Central memory CD8-positive, alpha-beta T cell (primary cell): ENCODE results near the gene COPB2.

Experiments
- ATAC-seq: fragments of 150-1000 bp; cut with Tn5 transposase; replicated peaks from 2 replicates; pipeline ENCODE4 v1.10.0; 2022; ENCODE audit warnings: mild to moderate bottlenecking, moderate FRiP score, moderate number of reproducible peaks; ENCODE audit not compliant: poor library complexity, severe bottlenecking; ENCODE audit errors: extremely low read depth
- DNase-seq, 2 donors: peaks; one replicate each; pipeline ENCODE4 v3.0.0; 2021; ENCODE audit warnings: low spot score in 2 of 2
- H3K27ac Mint-ChIP-seq: one replicate; pipeline ENCODE4 v1.8.0; 2022; ENCODE audit warnings: low read depth, mild to moderate bottlenecking, moderate library complexity, mixed read lengths
- H3K27me3 Mint-ChIP-seq: one replicate; pipeline ENCODE4 v1.8.0; 2022; ENCODE audit warnings: mixed read lengths
- H3K36me3 Mint-ChIP-seq: one replicate; pipeline ENCODE4 v1.8.0; 2022; ENCODE audit warnings: mild to moderate bottlenecking, moderate library complexity, mixed read lengths; ENCODE audit not compliant: insufficient read depth
- H3K4me1 Mint-ChIP-seq: one replicate; pipeline ENCODE4 v1.8.0; 2022; ENCODE audit warnings: mixed read lengths
- H3K4me3 Mint-ChIP-seq: one replicate; pipeline ENCODE4 v1.8.0; 2022; ENCODE audit warnings: mild to moderate bottlenecking, moderate library complexity, mixed read lengths
- H3K9me3 Mint-ChIP-seq: one replicate; pipeline ENCODE4 v1.8.0; 2022; ENCODE audit warnings: mixed read lengths

COPB2 gene

DNA sequence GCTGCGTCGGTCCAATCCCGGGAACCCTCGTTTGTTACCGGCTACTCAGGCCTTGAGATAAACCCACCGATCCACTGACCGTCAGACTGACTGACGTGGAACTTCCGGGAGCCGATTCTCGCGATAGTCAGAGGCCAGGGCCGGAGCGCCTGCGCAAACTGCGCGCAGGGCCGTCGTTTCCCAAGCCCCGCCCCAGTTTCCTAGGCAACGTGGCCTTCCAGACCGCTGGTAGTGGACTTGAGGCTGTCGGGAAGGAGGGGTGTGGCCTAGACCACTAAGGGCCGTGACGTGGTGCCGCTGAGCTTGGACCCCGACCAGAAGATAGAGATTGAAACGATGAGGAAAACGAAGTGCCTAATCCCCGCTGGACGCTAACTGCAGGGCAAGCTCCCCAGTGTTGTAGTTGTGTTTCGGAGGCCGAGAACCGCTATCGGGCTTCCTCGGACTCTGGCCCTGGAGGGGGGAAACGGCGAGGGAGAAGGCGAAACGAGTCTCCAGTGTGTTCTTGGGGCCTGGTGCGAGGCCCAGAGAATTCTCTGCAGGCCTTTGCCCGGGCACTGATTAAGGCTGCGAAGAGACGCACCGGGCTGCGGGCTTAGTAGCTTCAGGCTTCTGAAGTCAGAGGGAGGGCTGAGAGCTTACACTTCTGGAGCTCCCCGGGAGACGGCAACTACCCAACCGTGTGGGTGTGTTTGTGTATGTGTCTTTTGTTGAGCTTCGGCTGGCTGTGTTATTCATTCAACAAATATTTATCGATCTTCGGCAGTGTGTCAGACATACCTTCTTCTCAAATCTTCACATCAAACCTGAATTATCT, at the start of gene COPB2:
TSS of gene COPB2 (minus strand) at position 96 of the 817 bp plus-strand sequence. CDS start 97 bp downstream, outside the sequence.
- Mint-ChIP-seq H3K27me3 (no peaks in the 10 kb centered on the region), H3K4me3 (peak within 1 kb of the TSS; percentile 86), H3K27ac (peak within 1 kb of the TSS; percentile 99), H3K9me3 (no peaks in the 10 kb centered on the region), H3K36me3 (peaks cover 18% of the 10 kb centered on the region), H3K4me1 (peaks cover 43% of the 10 kb centered on the region)
- ATAC-seq = peak; percentile 85
- DNase-seq = peak; percentile 91 to 98

DNA sequence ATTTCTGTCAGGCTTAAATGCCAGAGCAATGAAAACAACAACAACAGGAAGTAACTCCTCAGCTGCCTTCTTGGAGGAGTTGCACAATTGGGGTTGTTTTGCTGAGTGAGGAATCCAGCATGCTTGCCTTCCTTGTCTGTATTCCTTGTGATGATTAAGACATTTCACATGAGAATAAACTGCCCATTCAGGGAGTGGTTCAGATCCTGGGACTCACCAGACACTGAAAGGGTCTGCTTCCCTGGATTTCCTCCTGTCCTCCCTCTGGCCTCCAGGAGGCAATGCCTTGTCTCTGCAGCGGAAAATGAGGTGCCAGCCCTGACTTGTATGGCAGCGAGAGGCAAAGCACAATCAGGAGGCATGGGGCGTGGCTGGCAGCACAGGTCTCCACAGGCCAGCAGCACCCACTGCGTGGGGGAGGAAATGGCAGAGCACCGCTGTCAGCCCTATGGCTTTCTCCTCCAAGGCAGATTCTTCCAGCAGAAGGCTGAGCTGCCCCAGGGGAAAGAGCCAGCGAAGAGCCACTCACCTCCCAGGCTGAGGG, 45.4 kb upstream of the COPB2 start:
- Mint-ChIP-seq H3K9me3 (no peaks in the 10 kb centered on the region), H3K4me1 (no peaks in the 10 kb centered on the region), H3K4me3 (no peak overlapping the region), H3K27me3 (no peaks in the 10 kb centered on the region), H3K36me3 (no peaks in the 10 kb centered on the region), H3K27ac (no peak overlapping the region)
- no peak for DNase-seq
- ATAC-seq = no peak

DNA sequence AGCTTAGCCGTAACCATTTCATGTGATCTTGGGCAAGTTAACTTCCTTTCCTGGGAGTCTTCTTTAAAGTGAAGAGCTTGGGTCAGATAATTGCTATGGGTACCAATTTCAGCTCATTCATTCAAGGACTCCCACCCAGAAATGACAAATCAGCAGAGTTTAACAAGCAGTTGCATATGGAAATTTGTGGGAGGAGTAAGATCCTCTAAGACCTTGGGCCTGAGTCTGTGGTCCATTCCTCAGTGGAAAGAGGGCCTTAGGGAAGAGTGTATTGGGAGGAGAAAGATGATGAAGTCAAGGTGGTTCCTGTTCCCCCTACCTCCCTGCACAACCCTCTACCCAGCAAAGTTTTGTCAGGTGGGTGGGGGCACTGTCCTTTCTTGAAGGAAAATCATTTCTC, 44.8 kb upstream of the COPB2 start:
- Mint-ChIP-seq H3K9me3 (no peaks in the 10 kb centered on the region), H3K36me3 (no peaks in the 10 kb centered on the region), H3K4me3 (no peak overlapping the region), H3K27ac (no peak overlapping the region), H3K4me1 (no peaks in the 10 kb centered on the region), H3K27me3 (no peaks in the 10 kb centered on the region)
- DNase-seq (no peak), ATAC-seq (no peak)

DNA sequence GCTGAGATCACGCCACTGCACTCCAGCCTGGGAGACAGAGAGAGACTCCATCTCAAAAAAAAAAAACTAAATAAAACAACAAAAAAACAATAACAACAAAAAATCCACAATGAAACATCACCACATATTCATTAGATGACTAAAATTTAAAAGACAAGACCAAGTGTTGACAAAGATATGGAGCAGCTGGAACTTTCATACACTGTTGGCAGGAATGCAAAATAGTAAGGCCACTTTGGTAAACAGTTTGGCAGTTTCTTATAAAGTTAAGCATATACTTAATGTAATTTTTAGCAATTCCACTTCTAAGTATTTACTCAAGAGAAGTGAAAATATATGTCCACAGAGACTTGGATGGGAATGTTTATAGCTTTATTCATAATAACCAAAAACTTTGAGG, 43.6 kb upstream of the COPB2 start:
- H3K4me1 Mint-ChIP-seq = no peaks in the 10 kb centered on the region
- ATAC-seq = no peak
- no peaks in the 10 kb centered on the region for H3K27me3 Mint-ChIP-seq

DNA sequence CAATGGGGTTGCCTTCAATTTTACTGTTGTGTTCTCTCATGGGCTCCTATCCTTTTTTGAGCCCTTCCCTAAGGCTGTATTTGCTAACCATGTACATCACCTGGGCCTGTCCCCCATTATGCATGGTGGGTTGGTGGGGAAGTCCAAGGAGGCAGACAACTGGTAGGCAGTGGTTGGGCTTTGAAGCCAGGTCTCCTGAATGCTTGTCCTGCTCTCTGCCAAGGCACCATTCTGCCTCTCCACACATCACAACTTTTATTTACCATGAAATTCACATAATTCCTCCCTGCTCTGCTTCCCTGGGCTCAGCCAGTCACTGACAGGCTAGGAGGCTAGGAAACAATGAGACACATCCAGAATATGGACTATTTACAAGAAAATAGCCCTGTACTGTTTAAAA, 41.0 kb upstream of the COPB2 start:
- Mint-ChIP-seq H3K4me1 (no peaks in the 10 kb centered on the region), H3K36me3 (no peaks in the 10 kb centered on the region), H3K4me3 (no peak overlapping the region), H3K9me3 (no peaks in the 10 kb centered on the region), H3K27me3 (no peaks in the 10 kb centered on the region), H3K27ac (no peak overlapping the region)
- no peak for DNase-seq
- ATAC-seq = no peak

More for the DNA sequence above, 43.6 kb upstream of the COPB2 start:
- Mint-ChIP-seq H3K4me3 (no peak overlapping the region), H3K36me3 (no peaks in the 10 kb centered on the region), H3K27ac (no peak overlapping the region), H3K9me3 (no peaks in the 10 kb centered on the region)
- no peak for DNase-seq

DNA sequence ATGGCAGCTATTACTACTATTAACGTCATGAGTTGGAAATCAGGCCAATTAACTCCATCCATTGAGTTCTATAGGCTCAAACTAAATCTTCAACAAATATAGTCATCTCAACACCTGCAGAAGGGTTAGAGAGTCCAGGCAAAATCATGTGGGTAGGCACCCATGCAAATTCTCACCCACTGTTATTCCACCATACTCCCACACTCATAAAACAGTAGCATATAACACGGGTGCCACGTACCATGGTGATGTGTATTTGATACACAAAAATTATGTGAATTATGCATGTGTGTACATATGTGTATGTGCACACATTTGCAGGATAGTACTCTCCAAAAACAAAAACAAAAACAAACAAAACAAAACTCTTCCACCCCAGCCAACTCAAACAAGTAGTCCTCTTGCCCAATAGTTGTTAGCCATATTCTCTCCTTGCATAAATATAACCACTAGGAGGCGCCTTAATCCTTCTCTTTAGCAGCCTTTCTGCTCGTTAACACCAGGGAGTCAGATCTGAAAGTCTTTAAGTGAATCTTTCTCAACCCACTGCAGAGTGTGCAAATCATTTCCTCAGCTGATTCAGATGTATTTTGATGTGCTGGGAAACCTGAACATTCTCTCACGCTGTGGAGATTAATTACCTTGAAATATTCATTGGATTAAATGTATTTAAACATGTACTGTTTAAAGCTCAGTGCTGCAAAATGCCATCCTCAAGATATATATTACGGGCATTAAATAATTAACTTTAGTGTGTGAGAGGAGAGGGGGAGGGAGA, 38.0 kb upstream of the COPB2 start:
- H3K4me3 Mint-ChIP-seq = no peak overlapping the region
- H3K9me3 Mint-ChIP-seq = no peaks in the 10 kb centered on the region
- H3K36me3 Mint-ChIP-seq = no peaks in the 10 kb centered on the region
- H3K4me1 Mint-ChIP-seq = no peaks in the 10 kb centered on the region
- ATAC-seq (no peak), DNase-seq (no peak)
- H3K27me3 Mint-ChIP-seq = no peaks in the 10 kb centered on the region
- H3K27ac Mint-ChIP-seq = no peak overlapping the region

DNA sequence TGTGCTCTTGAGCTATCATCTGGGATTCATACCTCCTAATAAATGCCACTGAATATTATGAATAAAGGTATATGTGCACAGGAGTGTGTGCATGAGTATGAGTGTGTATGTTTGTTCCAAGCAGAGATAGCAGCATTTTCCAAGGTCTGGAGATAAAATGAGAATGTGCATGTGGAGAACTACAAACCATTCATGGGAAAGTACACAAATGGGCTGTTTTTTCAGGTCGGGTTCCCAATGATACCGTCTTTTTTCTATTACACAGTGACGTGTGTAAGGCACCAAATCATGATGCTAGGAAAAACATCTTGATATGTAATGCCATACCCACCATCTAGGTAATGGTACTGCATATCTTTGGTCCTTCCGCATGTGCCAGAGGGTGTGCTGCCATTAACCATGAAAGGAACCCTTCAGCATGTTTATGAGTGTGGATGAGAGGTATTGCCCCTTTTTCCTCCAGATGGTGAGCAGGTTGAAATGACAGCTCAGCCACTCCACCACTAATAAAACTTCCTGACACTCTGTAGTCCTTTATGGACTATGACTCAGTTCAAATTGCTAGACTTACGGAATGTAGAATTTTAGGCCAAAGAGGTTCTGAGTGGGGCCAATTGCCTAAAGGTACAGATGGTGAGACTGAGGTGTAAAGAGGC, 36.4 kb upstream of the COPB2 start:
- ATAC-seq = no peak
- Mint-ChIP-seq H3K9me3 (no peaks in the 10 kb centered on the region), H3K27me3 (no peaks in the 10 kb centered on the region), H3K27ac (no peak overlapping the region), H3K36me3 (no peaks in the 10 kb centered on the region), H3K4me3 (no peak overlapping the region), H3K4me1 (no peaks in the 10 kb centered on the region)
- no peak for DNase-seq

DNA sequence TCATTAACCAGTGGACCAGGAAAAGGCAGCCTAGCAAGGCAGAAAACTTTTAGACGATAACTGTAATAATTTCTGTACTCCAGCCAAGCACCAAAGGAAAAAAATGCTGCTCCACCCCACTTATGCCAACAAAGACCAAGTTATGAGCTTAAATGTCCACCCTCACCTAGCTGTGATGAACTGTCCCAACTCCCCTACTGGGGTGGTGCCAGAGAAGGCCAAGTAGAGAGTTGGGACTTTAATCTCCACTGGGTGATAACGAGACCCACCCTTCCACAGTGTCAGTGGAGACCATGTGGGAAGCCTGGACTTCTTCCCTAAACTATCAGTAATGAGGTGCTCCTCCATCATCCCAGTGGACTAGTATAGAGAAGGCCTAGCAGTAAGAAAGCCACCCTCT, 33.8 kb upstream of the COPB2 start:
- no peak for DNase-seq
- Mint-ChIP-seq H3K27me3 (no peaks in the 10 kb centered on the region), H3K9me3 (peaks cover 5% of the 10 kb centered on the region), H3K4me1 (no peaks in the 10 kb centered on the region), H3K27ac (no peak overlapping the region), H3K4me3 (no peak overlapping the region), H3K36me3 (no peaks in the 10 kb centered on the region)
- ATAC-seq = no peak

DNA sequence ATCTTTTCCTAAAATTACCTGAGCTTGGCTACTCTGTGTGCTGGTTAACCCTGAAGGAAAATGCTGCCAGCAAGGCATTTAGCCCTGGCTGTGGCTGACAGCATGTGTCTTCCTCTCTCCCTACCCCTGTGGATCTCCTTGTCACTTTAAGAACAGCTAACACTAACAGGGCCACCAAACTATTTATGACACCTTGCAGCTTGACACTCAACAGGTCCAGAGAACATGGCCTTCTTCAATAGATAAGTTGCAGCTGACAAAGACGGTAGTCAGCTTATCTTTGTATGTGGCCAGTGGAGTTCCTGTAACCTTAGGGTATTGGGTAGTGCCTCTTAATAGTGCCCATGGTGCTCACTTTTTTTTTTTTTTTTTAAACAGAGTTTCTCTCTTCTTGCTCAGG, 32.0 kb upstream of the COPB2 start:
- ATAC-seq (no peak), DNase-seq (no peak)
- Mint-ChIP-seq H3K4me1 (no peaks in the 10 kb centered on the region), H3K4me3 (no peak overlapping the region), H3K27me3 (peaks cover 9% of the 10 kb centered on the region), H3K9me3 (peaks cover 8% of the 10 kb centered on the region), H3K27ac (no peak overlapping the region), H3K36me3 (no peaks in the 10 kb centered on the region)

DNA sequence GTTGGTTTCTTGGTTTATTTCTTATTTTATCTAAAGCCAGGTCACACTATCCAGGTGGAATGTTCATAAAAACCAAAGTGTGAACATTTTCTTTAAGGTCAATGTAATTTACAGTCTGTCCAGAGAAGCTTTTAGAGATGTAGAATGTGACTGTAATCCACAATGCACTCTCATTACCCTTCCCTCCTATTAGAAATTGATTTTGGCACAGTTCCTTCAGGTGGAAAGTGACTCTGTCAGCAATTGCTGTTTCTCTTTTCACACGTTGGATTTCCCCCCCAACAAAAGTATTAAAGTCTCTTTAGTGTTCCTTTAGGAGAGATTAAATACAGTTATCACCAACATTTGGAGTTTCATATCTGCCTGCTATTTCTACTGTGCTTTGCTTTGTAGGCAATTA, 31.6 kb upstream of the COPB2 start:
- Mint-ChIP-seq H3K9me3 (peaks cover 12% of the 10 kb centered on the region), H3K27ac (no peak overlapping the region), H3K27me3 (peaks cover 10% of the 10 kb centered on the region), H3K4me1 (no peaks in the 10 kb centered on the region), H3K36me3 (no peaks in the 10 kb centered on the region), H3K4me3 (no peak overlapping the region)
- DNase-seq (no peak), ATAC-seq (no peak)

DNA sequence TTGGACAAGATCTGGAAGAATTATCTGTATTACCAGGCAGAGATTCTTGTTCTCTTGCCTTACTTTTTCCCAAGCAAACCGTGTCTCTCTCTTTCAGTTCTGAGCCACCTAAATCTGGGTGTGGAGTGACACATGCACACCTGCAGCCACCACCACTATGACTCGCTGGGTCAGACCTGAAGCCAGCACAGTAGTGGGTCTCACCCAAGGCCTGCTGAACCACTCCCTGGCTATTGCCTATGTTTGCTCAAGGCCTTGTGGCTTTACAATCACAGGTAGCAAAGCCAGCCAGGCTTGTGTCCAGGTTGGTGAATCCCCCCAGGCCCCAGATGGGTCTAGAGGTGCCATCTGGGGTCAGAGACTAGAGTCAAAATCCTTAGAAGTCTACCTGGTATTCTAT, 28.7 kb upstream of the COPB2 start:
- Mint-ChIP-seq H3K4me1 (no peaks in the 10 kb centered on the region), H3K36me3 (peaks cover 1% of the 10 kb centered on the region), H3K9me3 (peaks cover 34% of the 10 kb centered on the region), H3K27me3 (peaks cover 23% of the 10 kb centered on the region), H3K27ac (no peak overlapping the region), H3K4me3 (no peak overlapping the region)
- no peak for DNase-seq
- ATAC-seq = no peak

DNA sequence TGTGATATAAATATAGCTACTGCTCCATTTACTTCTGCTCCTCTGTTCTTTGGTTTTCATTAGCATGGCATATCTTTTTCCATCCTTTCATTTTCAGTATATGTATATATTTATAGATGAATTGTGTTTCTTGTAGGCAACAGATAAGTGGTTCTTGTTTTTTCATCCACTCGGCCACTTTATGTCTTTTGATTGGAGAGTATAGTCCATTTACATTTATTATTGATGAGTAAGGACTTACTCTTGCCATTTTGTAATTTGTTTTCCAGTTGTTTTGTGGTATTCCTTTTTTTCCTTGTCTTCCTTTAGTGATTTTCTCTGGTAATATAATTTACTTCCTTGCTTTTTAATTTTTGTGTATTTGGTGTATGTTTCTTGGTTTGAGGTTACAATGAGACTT, 26.8 kb upstream of the COPB2 start:
- Mint-ChIP-seq H3K9me3 (peaks cover 50% of the 10 kb centered on the region), H3K4me3 (no peak overlapping the region), H3K27ac (no peak overlapping the region), H3K4me1 (no peaks in the 10 kb centered on the region), H3K27me3 (peaks cover 31% of the 10 kb centered on the region), H3K36me3 (peaks cover 1% of the 10 kb centered on the region)
- no peak for DNase-seq
- no peak for ATAC-seq
